H1 (cell line): ENCODE measurements around the gene GPC6.

ENCODE experiments used
- CTCF ChIP-seq, 3 experiments: IDR thresholded peaks; 1 replicate in 2 of 3; 2 replicates in 1 of 3; pipeline versions ENCODE4 v1.5.1 to v1.6.1; 2011; ENCODE audit warnings: low read length in 3 of 3, mild to moderate bottlenecking in 3 of 3, inconsistent platforms in 2 of 3, low read depth in 1 of 3, moderate library complexity in 1 of 3; ENCODE audit not compliant: insufficient read depth in 1 of 3; ENCODE audit errors: control extremely low read depth in 1 of 3
- TEAD4 ChIP-seq: IDR thresholded peaks from 2 replicates; pipeline ENCODE4 v1.6.1; 2012; ENCODE audit warnings: low read depth, low read length, inconsistent platforms, mixed read lengths

GRCh38 chr13:94119360-94119936 is 892.8 kb downstream of the GPC6 start:
- TF ChIP-seq TEAD4, result no peak
- peak in 1 of 3 experiments; percentile 16; a peak in 1 of 4 replicates for TF ChIP-seq CTCF (IDR thresholded peaks at IDR 0.05; ENCODE audit: control extremely low read depth in 1 of 3, insufficient read depth in 1 of 3, low read depth in 1 of 3, low read length in 3 of 3)
